GM19324 (cell line): ENCODE results near the gene FOXA1.

Experiments
- ATAC-seq: cut with Tn5 transposase; IDR thresholded peaks from one replicate; pipeline ENCODE4 v1.9.1; 2021; ENCODE audit warnings: mild to moderate bottlenecking, moderate library complexity; ENCODE audit not compliant: unreplicated experiment, low FRiP score

Gene FOXA1

DNA sequence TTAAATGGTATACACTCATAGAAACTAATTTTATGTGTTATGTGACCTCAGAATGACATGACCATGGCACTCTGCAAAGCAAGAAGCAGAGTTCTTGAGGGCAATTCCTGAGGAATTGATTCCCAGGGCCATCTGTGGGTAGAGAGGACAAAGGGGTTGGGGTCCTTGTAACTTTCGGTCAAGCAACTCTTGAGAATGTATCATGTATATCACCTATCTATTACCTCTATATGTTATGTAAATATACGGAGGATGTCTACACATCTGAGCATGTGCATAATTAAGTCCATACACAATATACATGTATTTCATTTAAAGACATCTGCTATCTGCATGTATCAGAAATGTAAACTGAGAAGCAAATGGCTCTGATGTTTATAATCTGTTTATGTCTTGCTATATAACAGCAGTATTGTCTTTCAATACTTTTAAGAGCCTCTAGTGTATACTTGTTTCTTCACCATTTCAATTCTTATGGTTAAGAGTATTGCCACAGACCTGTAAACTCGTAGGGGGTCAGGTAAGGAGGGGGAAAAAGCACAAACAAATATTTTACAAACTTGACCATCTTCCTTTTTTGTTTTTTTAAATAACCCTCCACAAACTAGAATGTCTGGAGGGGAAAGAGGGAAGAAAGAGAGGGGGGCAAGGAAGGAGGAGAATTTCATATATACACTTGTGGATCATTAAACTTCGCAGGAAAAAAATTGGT lies 4.5 kb downstream of the FOXA1 start:
- ATAC-seq, result no peak

DNA sequence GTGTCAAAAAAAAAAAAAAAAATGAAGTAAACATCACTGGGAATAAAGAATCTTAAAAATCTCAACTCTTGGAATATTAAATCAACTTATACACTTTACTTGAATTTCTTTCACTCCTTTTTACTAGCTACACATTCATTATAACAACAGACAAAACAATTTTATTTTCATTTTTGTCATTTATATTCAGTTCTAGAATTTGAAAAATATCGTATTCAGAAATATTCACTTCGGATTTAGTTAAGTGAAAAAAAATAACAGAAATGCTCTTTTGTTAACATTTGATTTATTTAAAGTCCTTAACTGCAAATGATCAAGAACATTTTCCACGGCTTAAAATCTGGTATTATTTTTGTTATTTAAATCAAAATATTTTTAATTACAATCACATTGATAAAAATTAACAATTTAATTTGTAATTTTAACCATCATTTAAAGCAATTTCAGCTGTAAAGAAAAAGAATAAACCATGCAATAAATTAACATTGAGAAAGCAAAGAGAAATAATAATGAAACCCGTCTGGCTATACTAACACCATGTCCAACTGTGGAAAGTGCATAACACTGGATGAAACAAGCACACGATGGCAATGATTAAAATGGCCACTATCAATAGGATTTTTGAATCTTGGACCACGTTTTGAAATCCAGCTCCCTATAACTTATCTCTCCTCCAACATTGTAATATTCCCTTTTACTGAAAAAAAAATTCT lies 5.2 kb downstream of the FOXA1 start:
- ATAC-seq, result no peak

DNA sequence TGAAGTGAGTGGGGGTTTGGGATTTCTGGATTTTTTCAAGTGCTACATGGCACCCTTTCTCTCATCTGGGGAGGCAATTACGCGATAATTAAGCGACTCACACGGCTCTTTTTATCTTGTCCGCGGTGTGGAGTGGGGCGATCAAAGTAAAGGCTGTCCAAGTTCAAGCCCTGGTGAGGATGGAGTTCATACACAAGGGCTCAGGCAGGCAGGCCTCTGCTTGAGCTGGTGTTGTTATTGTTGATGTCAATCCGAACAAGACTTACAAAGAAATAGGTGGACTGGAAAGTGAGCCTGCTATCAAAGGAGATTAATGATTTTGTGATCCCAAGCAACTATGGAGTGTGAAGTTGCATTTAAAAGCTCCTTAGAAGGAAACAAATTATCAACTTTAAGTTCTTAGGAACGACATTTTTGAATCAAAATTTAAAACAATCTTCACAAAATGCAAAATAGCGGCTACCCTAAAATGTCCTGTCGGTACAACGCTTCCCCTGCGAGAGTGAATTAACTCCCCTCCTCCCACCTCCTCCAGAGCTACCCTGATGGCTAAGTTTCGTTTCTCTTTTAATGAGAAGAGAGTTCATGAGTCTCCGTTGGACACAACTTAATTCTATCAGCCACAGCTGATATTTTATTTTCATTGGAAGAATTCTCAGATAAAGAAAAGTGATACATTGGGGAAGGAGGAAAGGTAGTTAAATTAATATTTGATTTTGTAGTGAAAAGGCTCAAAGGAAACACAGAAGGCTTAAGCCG lies 5.9 kb downstream of the FOXA1 start:
- no peak for ATAC-seq

DNA sequence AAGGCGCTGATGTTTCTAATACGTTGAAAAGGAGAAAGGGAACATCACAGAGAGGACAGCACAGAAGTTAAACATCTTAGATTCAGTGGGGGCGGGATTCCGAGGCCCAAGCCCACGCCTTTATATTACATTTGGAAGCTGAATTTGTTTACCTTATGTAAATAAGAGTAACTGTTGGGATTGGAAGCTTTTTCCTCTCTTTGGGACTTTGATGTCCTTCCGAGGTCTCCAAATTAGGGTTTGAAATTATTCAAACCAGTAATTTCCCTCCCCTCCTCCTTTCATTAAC lies 6.4 kb downstream of the FOXA1 start:
- ATAC-seq, result no peak

DNA sequence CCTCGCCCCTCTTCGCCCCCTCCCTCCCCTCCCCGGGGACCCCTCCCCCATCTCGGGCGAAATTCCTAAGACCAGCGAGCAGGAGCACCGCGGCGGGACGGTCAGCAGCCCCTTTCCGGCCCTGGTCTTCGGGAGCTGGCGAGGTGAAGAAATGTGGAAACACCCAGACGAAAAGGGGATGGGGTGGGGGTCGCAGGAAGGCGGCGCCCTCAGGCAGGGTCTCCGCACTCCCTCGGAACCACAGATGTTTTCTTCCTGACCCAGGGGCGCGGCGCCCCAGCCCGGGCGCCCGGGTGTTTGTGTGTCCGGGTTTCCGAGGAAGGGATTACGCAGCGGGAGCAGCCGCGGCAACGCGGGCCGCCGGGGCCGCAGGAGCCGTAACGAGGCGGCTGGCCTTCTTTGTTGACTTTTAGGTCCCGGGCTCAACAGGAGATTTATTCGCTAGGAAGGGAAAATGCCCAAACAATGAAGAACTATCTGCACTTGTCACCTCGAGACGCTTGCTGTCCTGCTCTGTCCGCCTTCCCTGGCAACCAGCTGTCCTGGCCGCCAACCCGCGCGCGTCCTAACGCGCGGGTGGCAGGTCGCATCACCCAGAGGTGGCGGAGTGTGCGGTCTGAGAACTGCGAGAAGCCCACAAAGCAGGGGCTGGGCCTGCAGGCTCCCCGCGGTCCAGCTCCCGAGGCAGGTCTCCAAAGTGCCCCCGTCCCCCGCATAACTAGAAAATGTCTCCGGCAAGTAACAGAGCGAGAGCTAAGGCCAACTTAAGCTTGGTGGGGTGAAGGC lies 7.0 kb downstream of the FOXA1 start:
- no peak for ATAC-seq

DNA sequence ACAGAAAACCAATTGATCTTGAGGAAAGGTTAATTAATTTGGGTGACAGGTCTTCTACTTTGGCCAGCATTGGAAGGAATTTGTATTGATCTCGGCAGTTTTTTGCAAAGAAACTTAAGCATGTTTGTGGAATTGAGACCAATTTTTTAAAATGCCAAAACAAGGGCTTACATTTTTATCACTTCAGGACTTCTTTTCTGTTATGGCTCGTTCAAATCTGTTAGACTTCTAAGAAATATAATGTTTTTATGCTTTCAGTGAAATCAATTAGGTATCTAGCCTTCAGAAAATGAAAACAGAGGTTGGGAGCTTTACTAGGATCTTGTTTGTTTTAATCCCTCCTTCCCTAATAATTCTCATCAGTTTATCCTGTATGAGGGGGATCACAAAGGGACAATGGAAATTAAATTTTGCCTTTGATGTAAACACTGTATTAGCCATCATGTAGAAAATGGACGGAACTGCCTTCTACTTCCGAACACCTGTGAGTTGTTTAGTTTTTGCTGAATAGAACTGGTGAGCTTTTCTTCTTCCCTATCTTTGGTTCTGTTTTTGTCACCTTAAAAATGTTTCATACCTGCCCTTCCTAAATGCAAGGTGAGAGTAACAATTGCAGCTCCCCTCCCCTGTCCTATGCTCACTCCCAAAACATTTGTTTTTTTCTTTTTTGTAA lies 7.8 kb downstream of the FOXA1 start:
- ATAC-seq, result no peak

DNA sequence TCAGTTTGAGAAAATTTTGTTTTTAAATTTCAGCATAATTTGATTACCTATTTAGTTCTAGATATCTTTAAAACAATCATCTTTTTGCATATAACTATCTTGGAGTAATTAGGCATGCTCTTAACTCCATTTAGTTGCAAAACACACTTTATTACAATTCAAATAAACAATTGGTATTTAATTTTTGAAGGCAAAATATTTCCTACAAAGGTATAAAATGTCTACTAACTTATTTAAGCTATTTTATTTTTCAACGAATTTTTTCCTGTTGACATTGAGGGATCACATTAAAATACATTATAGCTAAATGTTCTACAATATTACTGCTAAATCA lies 8.3 kb downstream of the FOXA1 start:
- ATAC-seq, result no peak

DNA sequence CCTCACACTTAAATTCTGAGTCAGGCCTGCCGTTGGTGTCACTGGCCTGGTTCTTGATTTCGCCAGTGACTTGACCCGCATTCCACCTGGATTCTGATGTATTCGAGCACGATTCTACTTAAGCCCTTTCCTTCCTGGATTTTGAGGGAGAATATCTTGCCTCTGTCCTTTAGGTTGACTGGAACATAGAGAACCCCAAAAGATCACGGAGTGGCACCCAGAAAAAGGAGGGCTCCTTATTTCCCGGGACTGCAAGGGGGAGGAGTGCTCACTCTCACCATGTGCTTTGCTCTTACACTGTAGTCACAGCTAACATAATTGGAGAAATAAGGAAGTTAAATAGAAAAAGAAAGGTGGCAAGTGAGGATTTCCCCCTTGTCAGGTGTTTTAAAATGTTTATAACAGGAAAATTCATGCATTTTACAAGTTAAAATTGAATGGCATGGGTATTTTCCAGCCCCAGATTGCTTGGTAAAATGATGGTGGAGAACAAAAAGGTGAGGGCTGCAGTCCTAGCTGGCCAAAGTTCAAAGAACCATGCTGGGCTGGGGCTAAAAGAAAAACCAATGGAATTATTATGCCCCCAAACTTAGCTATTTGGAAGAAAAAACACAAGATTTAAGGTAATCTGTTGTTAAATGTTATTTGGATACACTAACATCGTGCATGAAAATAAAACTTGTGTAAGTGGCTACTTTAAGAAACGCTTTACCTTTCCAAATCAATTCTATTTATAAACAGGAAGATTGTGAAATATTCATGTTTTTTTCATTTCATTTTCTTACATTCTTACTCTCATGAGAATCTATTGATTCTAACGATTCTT lies 8.9 kb downstream of the FOXA1 start:
- ATAC-seq, result no peak

DNA sequence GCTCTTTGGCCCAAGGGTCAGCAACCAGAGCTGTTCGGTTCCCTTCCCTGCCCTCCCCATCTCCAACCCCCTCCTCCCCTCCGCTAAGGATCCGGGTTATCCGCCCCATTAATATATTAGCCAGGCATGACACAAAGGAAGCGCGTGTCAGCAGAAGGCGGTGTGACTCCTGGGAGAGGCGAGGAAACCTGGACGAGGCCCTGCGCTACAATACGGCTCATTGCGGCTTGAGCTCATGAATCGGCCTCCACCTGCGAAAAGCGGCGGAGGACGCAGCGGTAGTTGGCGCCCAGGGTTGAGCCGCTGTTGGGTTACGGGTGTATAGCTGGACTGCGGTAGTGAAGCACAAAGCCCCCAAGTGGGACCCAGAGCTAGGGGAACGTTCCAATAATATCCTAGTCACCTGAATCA lies 9.9 kb downstream of the FOXA1 start:
- no peak for ATAC-seq

DNA sequence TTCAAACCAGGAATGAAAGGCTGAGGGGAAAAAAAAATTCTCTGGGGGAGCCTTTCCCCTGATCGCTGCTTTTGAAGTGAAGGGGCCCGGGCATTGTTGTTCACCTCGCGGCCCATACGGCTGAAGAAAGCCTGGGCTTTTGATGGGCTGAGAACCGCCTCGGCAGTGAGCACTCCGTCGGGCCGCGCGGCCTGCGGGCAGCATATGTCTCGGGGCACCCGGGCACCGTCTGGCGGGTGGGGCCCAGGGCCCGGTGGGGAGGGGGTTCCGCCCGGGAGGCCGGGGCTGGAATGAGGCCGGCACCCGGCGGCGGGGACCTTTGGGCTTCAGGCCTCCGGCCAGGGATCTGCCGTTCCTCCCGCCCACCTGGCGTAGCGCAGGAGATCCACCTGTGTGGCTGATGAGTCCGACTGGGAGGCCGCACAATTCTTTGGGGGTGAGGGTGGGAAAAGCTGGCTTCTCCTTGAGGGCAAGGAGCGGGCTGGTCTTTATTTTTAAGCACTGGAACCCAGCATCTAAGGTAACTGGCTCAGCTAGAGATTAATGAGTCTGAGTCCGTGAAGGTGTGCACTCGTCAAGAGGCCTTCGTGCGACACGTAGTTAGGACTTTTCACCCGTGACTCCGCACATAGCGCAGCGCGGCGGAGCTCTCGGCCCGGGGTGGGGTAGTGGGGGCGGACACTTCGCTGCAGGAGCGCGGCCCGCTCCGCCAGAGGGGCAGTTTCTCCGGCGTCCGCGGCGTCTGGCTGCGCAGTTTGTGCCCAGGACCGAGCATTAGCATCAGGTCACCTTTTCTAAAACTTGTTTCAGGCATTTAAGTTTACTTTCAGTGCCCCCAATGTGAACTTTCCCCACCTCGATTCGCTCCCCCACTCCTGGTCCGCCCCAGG lies 10.6 kb downstream of the FOXA1 start:
- no peak for ATAC-seq

DNA sequence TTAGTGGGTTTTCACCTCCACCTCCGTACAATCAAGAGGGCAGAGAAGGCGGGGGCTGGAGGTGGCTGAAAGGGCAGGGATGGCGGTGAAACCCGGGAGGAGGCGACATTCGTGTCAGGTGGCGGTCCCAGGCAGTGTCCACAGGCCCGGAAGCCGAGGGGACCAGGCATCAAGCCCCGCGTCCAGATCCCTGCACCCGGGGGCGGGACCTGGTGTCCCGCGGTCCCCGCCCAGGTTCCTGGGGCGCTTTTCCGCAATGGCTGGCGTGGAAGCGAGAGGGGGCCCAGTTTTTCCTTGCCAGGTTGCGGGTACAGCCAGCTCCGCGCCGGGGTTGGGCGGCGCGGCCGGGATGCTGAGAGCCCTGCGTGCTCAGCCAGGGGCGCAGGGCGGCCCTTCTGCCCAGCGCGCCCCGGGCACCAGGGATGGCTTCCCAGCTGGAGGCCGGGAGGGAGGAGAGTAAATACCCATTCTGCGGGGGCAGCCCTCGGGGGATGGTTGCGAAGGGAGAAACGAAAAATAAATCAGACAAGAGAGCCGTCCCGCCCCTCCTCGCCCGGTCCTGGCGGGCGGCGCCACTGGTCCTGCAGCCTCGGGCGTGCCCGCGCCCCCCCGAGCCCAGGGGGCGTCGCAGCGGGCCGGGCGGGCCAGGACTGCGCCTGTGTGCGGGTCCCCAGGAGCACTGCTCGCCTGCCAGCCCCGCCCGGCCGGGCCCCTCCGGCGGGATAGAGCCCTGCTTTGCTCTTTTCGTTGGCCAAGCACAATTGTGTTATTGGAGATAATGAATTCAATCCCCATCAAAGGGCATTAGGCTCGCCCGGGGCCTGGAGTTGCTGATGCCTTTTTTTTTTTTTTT lies 11.5 kb downstream of the FOXA1 start:
- ATAC-seq, result no peak

DNA sequence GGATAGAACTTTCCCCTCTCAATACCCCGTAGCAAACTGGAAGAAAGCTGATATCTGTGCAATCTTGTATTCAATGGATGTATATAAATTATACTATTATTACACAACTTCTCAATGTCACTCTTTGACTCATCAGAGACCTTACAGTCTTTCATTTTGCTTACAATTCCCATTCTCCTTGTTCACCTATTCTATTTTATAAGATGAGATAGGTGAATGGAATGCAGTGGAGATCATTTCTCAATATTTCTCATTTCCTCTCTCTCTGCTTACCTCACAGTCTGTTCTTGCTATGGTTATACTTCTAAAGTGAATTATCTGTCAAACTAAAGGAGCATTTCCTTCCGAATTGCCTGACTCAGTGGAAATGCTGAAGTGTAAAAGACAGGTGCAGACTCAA lies 14.9 kb downstream of the FOXA1 start:
- no peak for ATAC-seq

DNA sequence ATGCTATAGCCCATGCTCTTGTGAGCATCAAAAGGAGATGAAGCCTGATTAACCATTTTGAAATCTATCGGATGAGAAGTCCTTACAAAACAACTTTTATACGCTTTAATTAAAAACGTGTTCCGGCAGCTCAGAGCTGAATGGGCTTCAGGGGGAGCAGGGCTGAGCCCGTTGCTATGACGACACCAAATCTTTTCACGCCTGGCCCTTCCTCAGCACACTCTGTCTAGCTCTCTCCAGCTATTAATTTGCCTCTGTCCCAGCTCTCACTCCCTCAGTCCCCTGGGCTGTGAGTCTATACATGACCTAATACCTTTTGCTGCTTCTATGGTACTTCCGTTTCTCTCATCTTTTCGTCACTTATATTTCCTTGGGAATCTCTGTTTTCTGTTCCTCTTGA lies 15.8 kb downstream of the FOXA1 start:
- no peak for ATAC-seq

DNA sequence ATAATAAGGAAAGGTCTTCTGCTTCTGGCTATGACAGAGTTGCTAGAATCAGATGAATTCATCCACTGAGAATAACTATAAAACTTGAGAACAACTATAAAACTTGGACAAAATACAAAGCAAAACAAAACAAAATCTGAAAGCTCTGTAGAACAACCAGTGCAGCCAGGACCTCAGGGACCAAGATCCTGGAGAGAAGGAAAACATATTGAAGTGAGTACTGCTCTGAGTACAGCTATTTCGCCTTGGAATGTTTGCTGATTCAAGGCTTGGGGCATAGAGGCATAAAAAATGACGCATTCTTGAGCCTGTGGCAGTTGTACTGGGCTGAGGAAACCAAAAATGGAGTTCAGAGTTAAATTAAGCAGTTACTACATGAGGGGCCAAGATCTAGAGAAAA lies 21.7 kb downstream of the FOXA1 start:
- ATAC-seq, result no peak

DNA sequence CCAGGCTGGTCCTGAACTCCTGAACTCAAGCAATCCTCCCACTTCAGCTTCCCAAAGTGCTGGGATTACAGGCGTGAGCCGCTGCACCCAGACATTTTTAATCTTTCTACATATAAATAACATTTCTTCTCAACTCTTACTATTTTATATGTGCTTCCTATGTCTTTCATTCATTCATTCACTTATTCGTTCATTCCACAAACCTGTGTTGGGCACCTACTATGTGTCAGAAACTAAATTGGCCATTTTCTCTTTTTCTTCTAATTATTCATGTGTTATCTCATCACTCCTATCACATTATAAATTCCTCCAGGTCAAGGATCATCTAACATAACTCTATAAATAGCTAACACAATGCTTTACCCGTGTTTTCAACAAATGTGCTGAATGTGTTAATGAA lies 23.7 kb downstream of the FOXA1 start:
- ATAC-seq, result no peak

DNA sequence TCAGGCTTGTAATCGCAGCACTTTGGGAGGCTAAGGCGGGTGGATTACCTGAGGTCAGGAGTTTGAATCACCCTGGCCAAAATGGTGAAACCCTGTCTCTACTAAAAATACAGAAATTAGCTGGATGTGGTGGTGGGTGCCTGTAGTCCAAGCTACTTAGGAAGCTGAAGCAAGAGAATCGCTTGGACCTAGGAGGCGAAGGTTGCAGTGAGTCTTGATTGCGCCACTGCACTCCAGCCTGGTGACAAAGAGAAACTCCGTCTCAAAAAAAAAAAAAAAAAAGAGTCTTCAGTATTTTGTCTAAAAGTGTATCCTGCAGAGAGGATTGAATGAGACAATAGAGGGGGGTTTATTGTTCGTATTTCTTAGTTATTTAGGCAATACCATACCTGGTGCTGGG lies 25.3 kb downstream of the FOXA1 start:
- no peak for ATAC-seq

DNA sequence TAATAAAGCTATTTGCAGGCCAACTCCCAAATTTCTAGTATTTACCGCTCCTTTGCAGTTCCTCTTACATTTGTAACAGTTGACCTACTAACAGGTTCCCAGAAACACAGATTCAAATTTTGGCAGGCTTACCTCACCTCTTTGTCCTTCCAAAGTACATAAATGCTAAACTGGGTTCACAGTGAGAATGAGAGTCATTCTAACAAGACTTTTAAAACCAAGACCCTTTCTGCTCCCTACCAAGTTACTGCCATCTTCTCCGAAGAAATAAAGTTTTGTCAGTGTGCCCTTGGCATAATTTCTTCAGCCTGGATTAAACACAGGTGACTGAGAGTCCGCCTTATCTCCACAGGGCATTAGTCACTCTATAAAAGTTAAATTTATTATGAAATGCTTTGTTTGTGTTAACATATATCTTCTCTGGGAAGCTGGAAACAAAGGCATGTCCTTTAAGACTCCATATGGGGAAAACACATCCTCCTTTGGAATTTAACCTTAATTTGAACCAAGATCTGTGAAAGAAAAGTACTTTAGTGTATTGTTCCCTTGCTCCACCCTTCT lies 28.2 kb downstream of the FOXA1 start:
- no peak for ATAC-seq

DNA sequence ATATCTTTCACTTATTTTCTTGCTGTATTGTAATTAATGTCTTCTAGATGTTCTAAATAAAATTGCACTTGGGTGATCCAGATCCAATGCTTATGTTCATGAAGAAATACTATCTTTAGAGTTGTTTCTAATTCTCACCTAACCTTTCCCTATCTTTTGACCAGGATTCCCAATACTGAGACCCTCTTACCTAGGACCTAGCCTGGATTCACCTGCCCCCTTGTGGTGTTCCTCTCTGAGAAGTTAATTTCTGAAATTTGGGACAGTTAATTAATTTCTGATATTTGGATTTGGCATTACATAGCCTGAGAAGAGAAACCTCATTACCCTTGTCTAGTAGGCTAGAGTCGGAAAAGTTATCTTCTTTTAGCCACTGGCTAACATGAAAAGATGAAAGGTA lies 29.5 kb downstream of the FOXA1 start:
- no peak for ATAC-seq
